Stomach smooth muscle (tissue), 2 donors: ENCODE measurements around the gene PNP.
"Not testable (repeated sequence)": the region's sequence is repeated elsewhere in the genome, so short reads cannot be mapped to it uniquely, and the experiment has no call there.

Experiments
- H3K27ac ChIP-seq: one replicate; pipeline ENCODE4 v1.7.0; 2013; ENCODE audit warnings: mild to moderate bottlenecking, low read length, inconsistent platforms
- H3K27me3 ChIP-seq, 2 donors: one replicate each; pipeline ENCODE4 v1.7.0; 2013; ENCODE audit warnings: low read length in 2 of 2; ENCODE audit not compliant: insufficient read depth in 2 of 2, control insufficient read depth in 1 of 2
- H3K36me3 ChIP-seq, 2 donors: one replicate each; pipeline ENCODE4 v1.7.0; 2013; ENCODE audit warnings: low read length in 2 of 2; ENCODE audit not compliant: control insufficient read depth in 2 of 2, insufficient read depth in 2 of 2
- H3K4me1 ChIP-seq: one replicate; pipeline ENCODE4 v1.7.0; 2013; ENCODE audit warnings: low read length; ENCODE audit not compliant: control insufficient read depth, insufficient read depth
- H3K4me3 ChIP-seq, 2 donors: one replicate each; pipeline ENCODE4 v1.7.0; 2013; ENCODE audit warnings: low read length in 2 of 2
- H3K9ac ChIP-seq, 2 donors: one replicate each; pipeline ENCODE4 v1.7.0; 2013; ENCODE audit warnings: low read length in 2 of 2, mild to moderate bottlenecking in 1 of 2
- H3K9me3 ChIP-seq, 2 donors: one replicate each; pipeline ENCODE4 v1.7.0; 2013; ENCODE audit warnings: low read length in 2 of 2; ENCODE audit not compliant: control insufficient read depth in 2 of 2
- donor health status: healthy.
- donor health status: Pancreatic carcinoma.

Gene PNP

DNA sequence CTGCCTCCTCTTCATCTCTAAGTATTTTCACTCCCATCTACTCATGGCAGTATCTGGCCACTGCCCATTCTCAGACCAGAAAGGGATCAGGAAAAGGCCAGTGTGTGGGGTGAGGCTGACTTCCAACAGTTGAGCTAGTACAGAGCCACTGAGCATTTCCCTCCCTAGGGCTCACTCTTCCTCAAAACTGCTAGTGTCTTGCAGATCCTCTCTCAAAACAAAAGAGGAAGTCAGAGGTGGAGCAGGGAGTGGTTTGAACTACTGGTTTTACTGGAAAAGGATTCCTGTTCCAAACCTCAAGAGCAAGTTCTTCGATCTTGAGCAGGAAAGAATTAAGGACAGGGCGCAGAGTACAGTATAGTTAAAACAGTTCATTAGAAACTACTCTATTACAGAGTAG lies 24.4 kb downstream of the PNP start:
- no peaks in the 10 kb centered on the region for H3K27me3 ChIP-seq
- H3K27ac ChIP-seq, result no peak overlapping the region
- H3K4me3 ChIP-seq, result no peak overlapping the region
- H3K36me3 ChIP-seq, result no peaks in the 10 kb centered on the region
- H3K9me3 ChIP-seq, result no peaks in the 10 kb centered on the region
- H3K4me1 ChIP-seq, result no peaks in the 10 kb centered on the region
- H3K9ac ChIP-seq, result no peak overlapping the region

- no peak overlapping the region for H3K4me3 ChIP-seq
- no peaks in the 10 kb centered on the region for H3K4me1 ChIP-seq
- no peaks in the 10 kb centered on the region for H3K27me3 ChIP-seq
- no peaks in the 10 kb centered on the region for H3K9me3 ChIP-seq
- no peaks in the 10 kb centered on the region for H3K36me3 ChIP-seq
- no peak overlapping the region for H3K9ac ChIP-seq
- H3K27ac ChIP-seq, result no peak overlapping the region
Observed at GRCh38 chr14:20494935-20495766, 25.9 kb downstream of the PNP start.

DNA sequence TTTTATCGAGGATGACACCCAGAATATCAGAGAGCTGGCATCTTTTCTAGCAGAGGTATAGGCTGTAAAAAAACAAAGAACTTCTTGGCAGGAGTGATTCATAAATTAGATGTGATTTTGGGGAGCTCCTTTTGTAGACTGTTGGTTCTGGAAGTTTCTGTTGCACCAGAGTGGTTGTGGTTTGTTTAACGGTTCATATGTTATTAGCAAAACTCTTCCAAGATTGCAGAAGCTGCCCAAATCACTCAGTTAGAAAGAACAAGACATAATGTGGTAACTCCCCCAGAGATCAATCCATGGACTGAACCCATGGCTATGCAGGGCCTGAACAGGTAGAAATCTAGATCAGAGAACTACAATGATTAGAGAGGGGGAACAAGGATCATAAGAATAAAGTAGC lies 29.4 kb downstream of the PNP start:
- Histone ChIP-seq H3K27ac (no peak overlapping the region), H3K36me3 (no peaks in the 10 kb centered on the region), H3K27me3 (no peaks in the 10 kb centered on the region), H3K9me3 (no peaks in the 10 kb centered on the region), H3K4me1 (no peaks in the 10 kb centered on the region), H3K4me3 (no peak overlapping the region), H3K9ac (no peak overlapping the region)

DNA sequence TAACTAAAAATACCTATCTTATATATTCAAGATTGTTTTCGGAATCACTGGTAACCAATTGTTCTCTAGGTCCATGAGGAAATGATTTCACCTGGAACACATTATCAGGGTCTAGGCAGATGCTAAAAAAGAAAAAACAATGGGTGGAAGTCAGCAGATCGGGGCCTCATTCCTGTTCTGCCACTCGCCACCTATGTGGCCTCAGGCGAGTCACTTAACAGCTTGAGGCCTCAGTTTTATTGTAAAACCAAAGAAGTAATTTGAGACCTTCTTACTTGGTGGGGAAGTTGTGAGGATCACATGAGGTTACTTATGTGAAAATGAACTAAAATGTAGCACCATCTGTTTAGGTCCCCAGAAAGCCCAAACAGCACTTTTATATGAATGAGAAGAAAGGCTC lies 29.9 kb downstream of the PNP start:
- Histone ChIP-seq H3K27me3 (no peaks in the 10 kb centered on the region), H3K4me1 (no peaks in the 10 kb centered on the region), H3K4me3 (no peak overlapping the region), H3K27ac (no peak overlapping the region), H3K9ac (no peak overlapping the region), H3K36me3 (no peaks in the 10 kb centered on the region), H3K9me3 (no peaks in the 10 kb centered on the region)

- H3K9me3 ChIP-seq, result no peaks in the 10 kb centered on the region
- H3K27me3 ChIP-seq, result no peaks in the 10 kb centered on the region
- H3K9ac ChIP-seq, result no peak overlapping the region
- H3K27ac ChIP-seq, result no peak overlapping the region
- H3K4me1 ChIP-seq, result no peaks in the 10 kb centered on the region
- H3K36me3 ChIP-seq, result no peaks in the 10 kb centered on the region
- no peak overlapping the region for H3K4me3 ChIP-seq
Observed at GRCh38 chr14:20499881-20500280, 30.7 kb downstream of the PNP start.

- H3K9ac ChIP-seq, result no peak overlapping the region
- no peaks in the 10 kb centered on the region for H3K4me1 ChIP-seq
- no peak overlapping the region for H3K4me3 ChIP-seq
- no peaks in the 10 kb centered on the region for H3K27me3 ChIP-seq
- no peaks in the 10 kb centered on the region for H3K36me3 ChIP-seq
- H3K9me3 ChIP-seq, result no peaks in the 10 kb centered on the region
- H3K27ac ChIP-seq, result no peak overlapping the region
Observed at GRCh38 chr14:20501346-20501745, 32.1 kb downstream of the PNP start.

DNA sequence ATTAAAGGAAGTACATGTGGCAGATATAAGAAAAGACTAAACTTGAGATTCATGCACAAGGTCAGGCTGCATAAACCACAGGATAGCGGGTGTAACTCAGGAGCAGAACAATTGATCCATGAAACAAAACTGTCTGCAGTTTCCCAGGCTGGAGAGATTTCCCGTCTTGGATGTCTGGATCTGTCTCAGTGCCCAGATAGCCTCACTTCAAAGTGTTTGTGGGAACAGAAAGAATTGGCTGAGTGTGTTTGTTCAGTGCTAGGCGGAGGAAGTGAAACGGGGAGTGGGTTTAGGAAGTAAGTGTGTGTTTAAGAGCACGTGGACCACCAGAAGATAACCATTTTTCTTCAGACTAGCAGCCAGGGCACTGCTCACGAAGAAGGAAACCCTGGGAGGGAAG lies 34.7 kb downstream of the PNP start:
- H3K27me3 ChIP-seq, result no peaks in the 10 kb centered on the region
- H3K9ac ChIP-seq, result no peak overlapping the region
- H3K4me3 ChIP-seq, result no peak overlapping the region
- no peaks in the 10 kb centered on the region for H3K9me3 ChIP-seq
- H3K4me1 ChIP-seq, result no peaks in the 10 kb centered on the region
- no peaks in the 10 kb centered on the region for H3K36me3 ChIP-seq
- H3K27ac ChIP-seq, result no peak overlapping the region

DNA sequence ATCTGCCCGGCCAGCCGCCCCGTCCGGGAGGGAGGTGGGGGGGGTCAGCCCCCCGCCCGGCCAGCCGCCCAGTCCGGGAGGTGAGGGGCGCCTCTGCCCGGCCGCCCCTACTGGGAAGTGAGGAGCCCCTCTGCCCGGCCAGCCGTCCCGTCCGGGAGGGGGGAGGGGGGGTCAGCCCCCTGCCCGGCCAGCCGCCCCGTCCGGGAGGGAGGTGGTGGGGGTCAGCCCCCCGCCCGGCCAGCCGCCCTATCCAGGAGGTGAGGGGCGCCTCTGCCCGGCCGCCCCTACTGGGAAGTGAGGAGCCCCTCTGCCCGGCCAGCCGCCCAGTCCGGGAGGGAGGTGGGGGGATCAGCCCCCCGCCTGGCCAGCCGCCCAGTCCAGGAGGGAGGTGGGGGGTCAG lies 37.1 kb downstream of the PNP start:
- H3K9me3 ChIP-seq, H3K27me3 ChIP-seq, H3K9ac ChIP-seq, H3K27ac ChIP-seq, H3K4me3 ChIP-seq, H3K36me3 ChIP-seq, H3K4me1 ChIP-seq: not testable (repeated sequence)

DNA sequence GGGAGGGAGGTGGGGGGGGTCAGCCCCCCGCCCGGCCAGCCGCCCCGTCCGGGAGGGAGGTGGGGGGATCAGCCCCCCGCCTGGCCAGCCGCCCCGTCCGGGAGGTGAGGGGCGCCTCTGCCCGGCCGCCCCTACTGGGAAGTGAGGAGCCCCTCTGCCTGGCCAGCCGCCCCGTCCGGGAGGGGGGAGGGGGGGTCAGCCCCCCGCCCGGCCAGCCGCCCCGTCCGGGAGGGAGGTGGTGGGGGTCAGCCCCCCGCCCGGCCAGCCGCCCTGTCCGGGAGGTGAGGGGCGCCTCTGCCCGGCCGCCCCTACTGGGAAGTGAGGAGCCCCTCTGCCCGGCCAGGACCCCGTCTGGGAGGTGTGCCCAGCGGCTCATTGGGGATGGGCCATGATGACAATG lies 37.5 kb downstream of the PNP start:
- H3K4me3 ChIP-seq, H3K27ac ChIP-seq, H3K9ac ChIP-seq, H3K4me1 ChIP-seq, H3K36me3 ChIP-seq, H3K9me3 ChIP-seq, H3K27me3 ChIP-seq: not testable (repeated sequence)

GRCh38 chr14:20507537-20507936 lies 38.3 kb downstream of the PNP start:
- not testable (repeated sequence) for H3K27me3 ChIP-seq, H3K9me3 ChIP-seq, H3K9ac ChIP-seq, H3K4me3 ChIP-seq, H3K27ac ChIP-seq, H3K4me1 ChIP-seq, H3K36me3 ChIP-seq

DNA sequence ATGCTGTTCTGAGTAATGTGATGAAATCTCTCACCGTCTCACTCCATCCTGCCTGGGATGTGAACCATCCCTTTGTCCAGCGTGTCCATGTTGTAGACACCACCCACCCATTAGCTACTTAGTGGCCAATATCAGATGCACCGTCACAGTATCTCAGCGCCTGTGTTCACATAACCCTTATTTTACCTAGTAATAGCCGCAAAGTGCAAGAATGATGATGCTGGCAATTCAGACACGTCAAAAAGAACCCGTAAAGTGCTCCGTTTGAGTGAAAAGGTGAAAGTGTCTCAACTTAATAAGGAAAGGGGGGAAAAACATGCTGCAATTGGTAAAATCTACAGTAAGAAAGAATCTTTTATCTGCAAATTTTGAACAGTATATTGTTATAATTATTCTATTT lies 39.2 kb downstream of the PNP start:
- Histone ChIP-seq H3K36me3 (no peaks in the 10 kb centered on the region), H3K9me3 (no peaks in the 10 kb centered on the region), H3K4me1 (no peaks in the 10 kb centered on the region), H3K27me3 (peaks cover 0 to 2% of the 10 kb centered on the region in 2 donors), H3K4me3 (no peak overlapping the region), H3K27ac (no peak overlapping the region), H3K9ac (no peak overlapping the region)
